Inflammatory macrophage treated with lipopolysaccharide for 4 hours (primary cell): ENCODE data around the gene CGA.
A peak's percentile ranks its signal among the peaks of the same experiment; 100 is the strongest.
"Not testable (repeated sequence)": the region's sequence is repeated elsewhere in the genome, so short reads cannot be mapped to it uniquely, and the experiment has no call there.

Source experiments
- DNase-seq: peaks from one replicate; pipeline ENCODE4 v3.0.0-alpha.2; 2020

The CGA gene

DNA sequence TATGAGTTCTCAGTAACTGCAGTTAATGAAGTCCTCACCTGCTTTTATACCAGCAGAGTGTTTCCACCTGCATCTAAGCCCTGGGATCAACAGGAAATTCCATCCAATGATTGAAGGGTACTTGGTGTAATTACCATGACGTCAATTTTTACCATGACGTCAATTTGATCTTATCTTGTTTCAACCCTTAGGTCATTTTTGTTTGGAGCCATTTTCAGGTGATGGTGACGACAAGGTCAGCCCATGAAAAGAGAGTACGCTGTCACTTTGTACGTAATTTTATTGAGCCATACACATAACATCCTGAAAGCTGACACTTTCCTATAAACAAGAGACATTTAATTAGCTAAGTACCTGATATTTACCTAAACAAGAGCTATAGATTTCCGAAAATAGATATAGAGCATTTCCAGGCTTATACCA is at the start of gene CGA:
TSS of gene CGA (minus strand) at position 20 of the 423 bp plus-strand sequence. CDS start 6,906 bp downstream, outside the sequence.
- no peak for DNase-seq

DNA sequence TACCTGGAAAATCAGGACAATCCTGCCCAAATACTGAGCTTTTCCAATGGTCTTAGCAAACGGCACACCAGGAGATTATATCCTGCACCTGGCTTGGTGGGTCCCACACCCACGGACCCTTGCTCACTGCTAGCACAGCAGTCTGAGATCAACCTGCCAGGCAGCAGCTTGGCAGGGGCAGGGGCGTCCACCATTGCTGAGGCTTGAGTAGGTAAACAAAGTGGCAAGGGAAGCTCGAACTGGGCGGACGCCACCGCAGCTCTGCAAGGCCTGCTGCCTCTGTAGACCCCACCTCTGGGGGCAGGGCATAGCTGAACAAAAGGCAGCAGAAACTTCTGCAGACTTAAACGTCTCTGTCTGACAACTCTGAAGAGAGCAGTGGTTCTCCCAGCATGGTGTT is 45.0 kb upstream of the CGA start:
- not testable (repeated sequence) for DNase-seq

GRCh38 chr6:87139236-87139635 is 44.3 kb upstream of the CGA start:
- DNase-seq: peak; percentile 60

- no peak for DNase-seq
These were observed 42.1 kb upstream of the CGA start for GRCh38 chr6:87136963-87137362.

GRCh38 chr6:87127737-87128136 is 32.8 kb upstream of the CGA start:
- DNase-seq: no peak

DNA sequence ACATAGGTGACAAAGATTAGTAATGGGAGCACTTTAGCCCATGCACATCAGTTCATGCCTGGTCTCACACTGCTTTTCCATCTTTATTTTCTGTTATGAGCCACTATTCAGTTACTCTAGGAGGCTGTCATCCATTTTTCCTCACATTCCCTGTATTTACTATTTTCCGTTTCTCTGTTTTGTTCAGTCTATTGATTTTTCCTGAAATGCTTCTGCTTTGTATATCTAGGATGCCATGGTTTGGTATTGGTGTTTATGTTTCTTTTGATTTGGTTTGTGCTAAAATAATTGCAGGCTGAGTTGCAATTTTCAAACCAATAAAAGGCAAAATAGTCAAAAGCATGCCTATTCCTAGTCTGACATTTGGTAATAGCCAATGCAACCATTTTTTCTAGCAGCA is 31.6 kb upstream of the CGA start:
- DNase-seq: no peak

DNA sequence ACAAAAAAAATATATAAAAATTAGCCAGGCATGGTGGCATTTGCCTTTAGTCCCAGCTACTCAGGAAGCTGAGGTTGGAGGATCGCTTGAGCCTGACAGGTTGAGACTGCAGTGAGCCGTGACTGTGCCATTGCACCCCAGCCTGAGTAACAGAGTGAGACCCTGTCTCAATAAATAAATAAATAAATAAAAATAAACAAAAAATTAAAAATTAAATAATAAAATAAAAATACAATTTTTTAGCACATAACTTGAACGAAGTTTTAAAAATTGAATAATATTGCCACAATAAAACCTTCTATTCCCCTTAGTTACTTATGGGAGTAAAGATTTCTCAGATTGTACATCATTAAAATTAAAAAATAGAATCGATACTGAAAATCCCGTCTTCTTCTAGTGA is 29.2 kb upstream of the CGA start:
- no peak for DNase-seq

DNA sequence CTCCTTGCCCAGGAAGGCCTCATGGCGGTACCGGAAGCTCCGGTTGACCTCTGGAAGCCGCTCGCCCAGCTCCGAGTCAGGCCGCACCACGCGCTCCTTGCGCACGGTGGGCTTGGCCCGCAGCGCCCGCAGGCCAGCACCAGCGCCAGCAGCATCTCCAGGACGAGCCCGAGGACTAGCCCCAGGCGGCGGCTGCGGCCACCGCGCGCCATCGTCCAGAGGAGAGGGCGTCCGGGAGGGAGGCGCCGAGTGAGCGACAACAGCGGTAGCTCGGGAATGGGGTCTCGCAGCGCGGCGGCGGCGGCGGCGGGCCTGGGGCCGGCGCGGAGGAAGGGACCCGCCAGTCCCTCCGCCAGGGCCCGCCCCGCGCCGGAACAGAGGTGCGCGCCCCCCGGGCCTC is 27.6 kb upstream of the CGA start:
- no peak for DNase-seq

DNA sequence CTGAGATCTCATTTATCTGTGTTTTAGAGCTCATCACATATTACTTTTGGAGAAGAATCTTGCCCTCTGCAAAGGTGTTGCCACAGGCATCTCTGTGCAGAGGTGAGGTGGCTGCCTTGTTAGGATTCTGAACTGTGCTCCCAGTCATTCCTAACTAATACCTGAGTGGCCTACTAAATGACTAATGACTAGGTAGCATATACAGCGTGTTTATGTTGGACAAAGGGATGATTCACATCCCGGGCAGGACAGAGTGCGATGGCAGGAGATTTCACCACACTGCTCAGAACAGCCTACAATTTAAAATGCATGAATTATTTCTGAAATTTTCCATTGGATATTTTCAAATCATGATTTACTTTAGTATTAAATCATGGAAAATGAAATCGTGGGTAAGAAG is 23.1 kb upstream of the CGA start:
- no peak for DNase-seq

- no peak for DNase-seq
These were observed 22.0 kb upstream of the CGA start for GRCh38 chr6:87116922-87117321.

DNA sequence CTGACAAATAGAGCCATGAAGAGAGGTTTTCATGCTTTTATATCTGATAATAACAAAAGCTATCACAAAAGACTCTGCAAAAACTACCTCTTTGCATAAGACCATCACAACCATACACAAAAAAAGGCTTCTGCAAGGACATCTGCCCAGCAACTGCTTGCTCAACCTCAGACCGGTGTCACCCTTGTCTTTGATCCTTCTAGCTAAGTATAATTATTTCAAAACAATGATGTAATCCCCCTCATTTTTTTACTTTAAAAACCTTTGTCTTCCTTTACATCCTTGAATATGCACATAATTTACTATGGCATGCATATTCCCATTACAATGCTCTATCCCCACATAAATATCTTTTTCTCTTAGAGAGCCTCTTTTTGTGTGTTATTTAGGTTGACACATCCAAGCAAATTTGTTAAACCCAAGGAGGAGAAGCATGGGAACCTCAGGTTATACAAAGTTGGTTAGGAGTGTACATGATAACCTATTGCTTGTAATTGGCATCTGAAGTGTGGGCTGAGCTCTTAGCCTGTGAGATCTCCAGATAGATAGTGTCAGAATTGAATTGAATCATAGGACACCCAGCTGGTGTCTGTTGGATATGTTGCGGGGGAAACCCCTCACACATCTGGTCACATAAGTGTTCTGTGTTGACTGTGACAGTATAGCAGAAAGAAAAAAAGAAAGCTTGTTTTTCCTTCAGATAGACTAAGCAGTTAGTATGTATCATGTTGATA is 20.7 kb upstream of the CGA start:
- peak; percentile 6 for DNase-seq

DNA sequence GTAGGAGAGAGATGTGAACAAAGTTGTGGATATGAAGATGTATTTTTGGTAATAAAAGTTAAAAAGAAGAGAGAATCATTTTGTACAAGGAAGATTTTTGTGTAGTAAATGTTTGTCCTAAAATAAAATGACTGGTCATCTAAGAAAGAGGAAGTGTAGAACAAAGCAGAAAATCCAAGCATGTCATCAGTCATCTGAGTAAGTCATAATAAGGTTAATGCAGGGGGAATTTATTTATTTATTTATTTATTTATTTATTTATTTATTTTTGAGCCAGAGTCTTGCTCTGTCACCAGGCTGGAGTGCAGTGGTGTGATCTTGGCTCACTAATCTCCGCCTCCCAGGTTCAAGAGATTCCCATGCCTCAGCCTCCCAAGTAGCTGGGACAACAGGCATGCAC is 15.7 kb upstream of the CGA start:
- DNase-seq: peak; percentile 78

- DNase-seq: no peak
These were observed 10.9 kb upstream of the CGA start for GRCh38 chr6:87105823-87106222.

DNA sequence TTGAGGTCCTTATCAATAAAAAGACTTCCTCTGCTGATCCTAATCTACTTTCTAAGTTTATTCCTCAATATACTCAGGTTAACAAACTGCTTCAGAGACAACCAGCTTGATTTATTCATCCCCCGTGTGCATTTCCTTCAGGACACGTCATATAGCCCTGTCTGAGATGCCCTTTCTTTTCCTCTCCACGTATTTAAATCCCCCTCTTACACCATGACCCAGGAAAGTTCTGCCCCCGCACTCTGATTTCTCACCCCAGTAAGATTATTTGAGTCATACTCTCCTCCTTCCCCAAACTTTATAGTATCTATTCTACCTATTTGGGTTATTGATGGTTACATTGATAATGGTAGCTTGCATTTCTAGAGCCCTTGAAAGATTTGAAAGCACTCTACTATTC is 9.8 kb upstream of the CGA start:
- peak; percentile 13 for DNase-seq

DNA sequence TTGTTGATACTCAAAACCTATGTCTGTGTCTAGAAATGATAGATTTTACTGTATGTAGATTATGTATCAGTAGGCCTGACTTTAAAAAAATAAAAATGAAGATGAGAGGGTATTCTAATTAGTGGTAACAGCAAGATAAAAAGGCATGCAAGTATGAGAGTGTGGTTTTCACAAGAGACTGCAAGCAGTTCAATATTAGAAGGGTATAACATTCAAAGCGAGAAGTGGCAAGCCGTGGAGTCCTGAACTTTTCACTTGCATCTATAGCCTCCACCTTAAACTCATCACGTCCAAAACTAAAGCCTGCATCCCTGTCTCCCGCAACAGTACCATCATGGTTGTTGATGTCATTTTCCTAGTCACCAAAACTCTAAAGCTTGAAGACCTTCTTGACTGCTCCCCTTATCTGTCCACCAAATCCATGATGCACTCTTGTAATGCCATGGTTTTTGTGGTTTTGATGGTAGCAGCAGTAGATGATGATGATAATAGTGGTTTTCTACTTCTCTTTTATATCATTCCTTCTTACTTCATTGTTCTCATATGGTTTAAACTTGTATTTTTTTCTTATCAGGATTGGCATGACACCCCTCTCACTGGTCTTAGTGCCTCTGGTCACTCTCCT is 9.2 kb upstream of the CGA start:
- no peak for DNase-seq

- DNase-seq: peak; percentile 12
These were observed 7.3 kb upstream of the CGA start for GRCh38 chr6:87102151-87102621.

GRCh38 chr6:87101067-87101466 is 6.2 kb upstream of the CGA start:
- no peak for DNase-seq

DNA sequence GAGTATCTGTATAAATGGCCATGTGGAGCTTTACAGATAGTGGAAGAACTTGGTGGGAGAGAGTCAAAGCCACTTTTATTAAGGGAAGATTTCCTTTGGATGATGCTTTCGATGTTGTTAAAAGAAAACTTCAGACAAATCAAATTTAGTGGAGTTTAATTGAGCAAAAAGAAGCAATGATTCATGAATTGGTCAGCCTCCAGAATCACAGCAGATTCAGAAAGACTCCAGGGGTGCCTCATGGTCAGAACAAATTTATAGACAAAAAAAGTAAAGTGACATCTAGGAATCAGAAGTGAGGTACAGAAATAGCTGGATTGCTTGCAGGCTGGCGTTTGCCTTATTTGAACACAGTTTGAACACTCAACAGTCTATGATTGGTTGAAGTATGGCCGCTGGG is 5.3 kb upstream of the CGA start:
- DNase-seq: no peak

- no peak for DNase-seq
These were observed 4.6 kb upstream of the CGA start for GRCh38 chr6:87099472-87099871.

- DNase-seq: no peak
These were observed 330 bp downstream of the CGA start for GRCh38 chr6:87094576-87094975.

DNA sequence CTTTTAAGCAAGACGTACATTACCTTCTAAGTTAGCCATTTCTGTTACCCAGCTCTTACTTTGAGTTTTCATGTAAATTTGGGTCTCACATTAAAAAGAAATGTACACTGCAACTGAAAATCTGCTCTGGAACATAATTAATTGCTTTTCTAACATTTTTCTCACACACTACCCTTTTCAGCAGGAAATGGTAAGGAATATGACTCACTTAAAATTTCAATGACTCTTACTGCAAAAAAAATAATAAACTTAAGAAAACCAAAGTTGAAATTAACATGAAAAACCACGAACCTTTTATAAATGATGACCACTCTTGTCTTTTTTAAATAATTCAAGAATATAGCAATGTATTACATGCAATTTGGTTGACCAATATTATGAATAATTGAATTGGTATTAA is 1.3 kb downstream of the CGA start:
- no peak for DNase-seq

GRCh38 chr6:87093199-87093598 is 1.7 kb downstream of the CGA start:
- no peak for DNase-seq

DNA sequence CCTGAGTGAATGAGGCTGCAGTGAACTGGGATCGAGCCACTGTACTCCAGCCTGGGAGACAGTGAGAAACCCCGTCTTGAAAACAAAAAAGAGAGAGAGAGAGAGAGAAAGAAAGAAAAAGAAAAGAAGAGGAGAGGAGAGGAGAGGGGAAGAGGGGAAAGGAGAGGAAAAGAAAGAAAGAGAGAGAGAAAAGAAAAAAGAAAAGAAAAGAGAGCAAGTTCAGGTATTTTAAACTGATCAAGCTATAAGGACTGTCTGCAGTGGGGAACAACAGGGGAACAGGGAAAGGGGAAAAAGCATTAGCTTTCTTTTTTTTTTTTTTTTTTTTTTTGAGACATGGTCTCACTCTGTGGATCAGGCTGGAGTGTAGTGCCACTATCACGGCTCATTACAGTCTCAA is 2.5 kb downstream of the CGA start:
- DNase-seq: no peak

GRCh38 chr6:87089135-87089534 is 5.8 kb downstream of the CGA start:
- DNase-seq: no peak

DNA sequence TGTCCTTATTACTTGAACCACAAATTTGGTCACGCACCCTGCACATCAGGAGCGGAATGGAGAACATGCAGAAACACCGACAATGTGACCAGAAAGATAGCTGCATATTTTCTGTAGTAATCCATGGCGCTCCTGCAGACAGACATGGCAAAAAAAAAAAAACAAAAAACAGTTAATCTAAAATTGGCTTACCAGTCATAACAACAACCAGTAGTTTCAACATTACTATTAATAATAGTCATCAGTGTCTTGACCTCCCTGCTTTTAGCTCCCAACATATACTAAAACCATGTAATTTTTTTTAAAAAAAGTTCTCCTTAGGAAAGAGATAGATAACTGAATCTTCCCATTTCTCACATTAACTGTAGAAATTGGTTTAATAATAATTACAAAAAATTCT is 6.8 kb downstream of the CGA start:
- DNase-seq: no peak
